Activated gamma-delta T cell treated with Interleukin-2 at 50 U/mL for 16 hours (primary cell): Measurements from ENCODE around the gene ZMYM3.

ENCODE experiments used
- DNase-seq: peaks from one replicate; pipeline ENCODE4 v3.0.0-alpha.2; 2020

ZMYM3 gene

DNA sequence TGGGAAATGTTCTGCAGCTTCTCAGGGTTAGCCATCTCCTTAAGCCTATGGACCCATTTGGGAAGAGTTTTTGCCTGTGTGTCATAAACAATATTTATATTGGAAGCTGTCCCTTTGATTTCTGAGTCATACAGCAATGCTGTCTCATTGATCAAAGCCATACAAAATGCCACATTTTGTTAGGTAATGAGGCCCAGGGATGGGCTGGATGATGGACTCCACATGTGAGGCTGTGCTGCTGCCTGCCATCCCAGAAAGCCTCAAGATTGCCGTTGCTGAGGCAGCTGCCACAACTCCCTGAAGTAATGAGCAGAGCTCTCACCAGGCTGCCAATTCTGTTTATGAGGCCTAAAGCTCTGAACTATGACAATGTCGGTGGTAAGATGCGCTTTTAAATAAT lies 43.1 kb downstream of the ZMYM3 start:
- no peak for DNase-seq

DNA sequence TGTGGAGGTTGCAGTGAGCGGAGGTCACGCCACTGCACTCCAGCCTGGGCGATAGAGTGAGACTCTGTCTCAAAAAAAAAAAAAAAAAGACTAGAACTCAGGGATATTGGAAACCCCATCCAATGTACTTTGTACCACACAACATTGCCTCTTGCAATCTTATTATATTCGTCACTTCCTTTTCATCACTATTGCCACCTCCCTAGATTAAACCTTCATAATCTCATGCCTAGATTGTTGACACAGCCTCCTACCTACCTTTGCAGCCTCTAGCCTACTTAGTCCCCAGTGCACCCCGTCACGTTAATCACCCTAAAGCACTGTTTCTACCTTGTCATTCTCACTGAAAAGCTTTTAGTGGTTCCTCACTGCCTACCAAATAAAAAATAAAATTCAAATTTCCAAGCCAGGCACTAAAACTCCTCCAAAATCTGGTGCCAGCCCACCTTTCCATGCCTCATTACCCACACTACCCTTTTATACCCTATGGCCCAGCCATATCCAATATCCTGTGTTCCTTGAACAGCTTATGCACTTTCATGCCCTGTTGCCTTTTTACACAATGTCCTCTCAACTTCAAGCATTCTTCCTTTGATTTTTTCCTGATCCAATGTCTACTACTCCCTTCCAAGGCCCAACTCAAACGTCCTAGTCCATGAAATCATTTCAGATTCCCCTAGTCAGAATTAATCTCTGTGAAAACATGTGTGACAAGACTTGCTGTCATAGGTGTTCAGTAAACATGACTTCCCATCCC lies 54.5 kb downstream of the ZMYM3 start:
- no peak for DNase-seq

DNA sequence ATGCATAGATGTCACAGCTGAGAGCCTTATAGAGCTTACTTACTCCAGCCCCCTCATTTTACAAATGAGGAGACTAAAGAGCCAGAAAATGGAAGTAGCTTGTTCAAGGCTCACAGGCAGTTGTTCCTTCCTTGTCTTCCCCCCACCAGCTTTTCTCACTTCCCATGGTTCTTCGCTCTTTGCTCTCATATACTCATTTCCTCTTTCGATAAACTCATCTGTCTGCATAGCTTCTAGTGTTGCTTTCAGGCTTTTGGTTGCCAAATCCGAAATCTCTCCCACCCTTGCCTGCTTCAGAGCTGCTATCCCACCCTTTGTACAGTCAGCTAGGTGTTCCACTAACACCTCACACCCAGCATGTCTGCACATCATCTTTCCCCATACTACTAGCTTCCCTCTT lies 55.9 kb downstream of the ZMYM3 start:
- DNase-seq: no peak

DNA sequence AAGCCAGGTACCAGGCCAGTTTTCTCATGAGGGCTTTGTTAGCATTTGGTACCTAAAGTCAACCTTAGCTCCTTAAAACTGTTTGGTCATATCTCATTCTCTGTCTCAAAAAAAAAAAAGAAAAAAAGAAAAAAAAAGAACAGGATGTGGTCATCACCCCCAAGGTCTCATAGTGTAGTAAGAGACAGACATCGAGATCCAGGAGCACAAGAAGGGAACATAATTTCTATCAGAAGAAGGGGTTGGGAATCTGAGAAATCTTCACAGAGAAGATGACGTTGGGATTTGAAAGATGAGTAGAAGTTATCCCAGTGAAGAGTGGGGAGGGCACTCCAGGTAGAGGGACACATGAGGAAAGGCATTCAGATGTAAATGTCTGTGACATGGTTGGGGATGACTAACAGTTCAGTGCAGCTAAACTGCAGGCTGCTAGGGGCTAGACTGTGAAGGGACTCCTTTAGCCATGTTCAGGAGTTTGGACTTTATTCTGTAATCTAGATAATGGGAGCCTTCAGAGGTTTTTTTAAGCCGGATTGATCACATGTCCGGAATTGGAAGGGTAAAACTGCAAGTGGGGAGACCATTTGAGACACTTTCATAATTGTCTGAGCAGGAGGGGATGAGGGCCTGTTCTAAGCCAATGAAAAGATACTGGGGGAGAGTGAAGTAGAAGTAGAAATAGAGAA lies 57.8 kb downstream of the ZMYM3 start:
- peak; percentile 16 for DNase-seq

DNA sequence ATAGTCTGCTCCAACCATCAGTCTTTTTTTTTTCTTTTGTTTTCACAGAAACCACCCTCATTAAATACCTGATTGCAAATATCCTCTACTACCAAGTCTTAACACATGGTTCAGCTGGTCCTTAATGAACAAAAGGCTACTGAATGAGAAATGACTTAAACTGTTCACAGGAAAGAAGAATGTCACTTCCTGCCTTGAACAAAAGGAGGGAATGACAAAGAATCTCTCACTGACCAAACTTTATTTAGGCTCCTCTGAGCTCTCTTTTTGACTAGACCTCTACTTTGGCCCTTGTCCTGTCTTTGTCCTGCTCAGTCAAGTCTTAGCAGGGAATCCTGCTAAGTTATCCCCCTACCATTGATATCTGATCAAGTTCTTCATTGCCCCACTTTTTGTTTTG lies 62.7 kb downstream of the ZMYM3 start:
- no peak for DNase-seq
